ENCODE results near the gene MX2.
"Not testable (repeated sequence)": the region's sequence is repeated elsewhere in the genome, so short reads cannot be mapped to it uniquely, and the experiment has no call there.

Gene MX2

GRCh38 chr21:41349619-41350390 lies 12.0 kb upstream of the MX2 start:
- Mint-ChIP-seq H3K9me3 (no peaks in the 10 kb centered on the region), H3K36me3 (no peaks in the 10 kb centered on the region), H3K27me3 (peaks cover 63% of the 10 kb centered on the region), H3K4me1 (peaks cover 5% of the 10 kb centered on the region), H3K4me3 (no peak overlapping the region), H3K27ac (no peak overlapping the region)
- CTCF ChIA-PET = no interaction called here
- no peak for DNase-seq

- H3K27ac Mint-ChIP-seq = no peak overlapping the region
- H3K4me1 Mint-ChIP-seq = peaks cover 7% of the 10 kb centered on the region
- no peak overlapping the region for H3K4me3 Mint-ChIP-seq
- no peaks in the 10 kb centered on the region for H3K9me3 Mint-ChIP-seq
- H3K27me3 Mint-ChIP-seq = peaks cover 58% of the 10 kb centered on the region
- CTCF ChIA-PET = no interaction called here
- no peak for DNase-seq
- no peaks in the 10 kb centered on the region for H3K36me3 Mint-ChIP-seq
Observed at GRCh38 chr21:41350436-41351155, 11.2 kb upstream of the MX2 start.

GRCh38 chr21:41357546-41357945 lies 4.3 kb upstream of the MX2 start:
- no peak for DNase-seq
- no peaks in the 10 kb centered on the region for H3K9me3 Mint-ChIP-seq
- peaks cover 37% of the 10 kb centered on the region for H3K4me1 Mint-ChIP-seq
- CTCF ChIA-PET = no interaction called here
- no peaks in the 10 kb centered on the region for H3K36me3 Mint-ChIP-seq
- H3K27ac Mint-ChIP-seq = no peak overlapping the region
- H3K27me3 Mint-ChIP-seq = peaks cover 15% of the 10 kb centered on the region
- no peak overlapping the region for H3K4me3 Mint-ChIP-seq

GRCh38 chr21:41358193-41359166 lies 3.3 kb upstream of the MX2 start:
- peaks cover 6% of the 10 kb centered on the region for H3K36me3 Mint-ChIP-seq
- peaks cover 15% of the 10 kb centered on the region for H3K27me3 Mint-ChIP-seq
- no peak overlapping the region for H3K4me3 Mint-ChIP-seq
- H3K9me3 Mint-ChIP-seq = no peaks in the 10 kb centered on the region
- H3K4me1 Mint-ChIP-seq = peaks cover 45% of the 10 kb centered on the region
- CTCF ChIA-PET = interaction anchor here (1.1 kb wide), 1 partner anchor 75 kb away, joined by 3 read pairs; no protein-coding TSS in a partner anchor
- DNase-seq = no peak
- H3K27ac Mint-ChIP-seq = no peak overlapping the region

- Mint-ChIP-seq H3K9me3 (no peaks in the 10 kb centered on the region), H3K27me3 (peaks cover 10% of the 10 kb centered on the region), H3K4me3 (no peak overlapping the region), H3K4me1 (peaks cover 53% of the 10 kb centered on the region), H3K27ac (no peak overlapping the region), H3K36me3 (peaks cover 9% of the 10 kb centered on the region)
- CTCF ChIA-PET = interaction anchor here (1.1 kb wide), 1 partner anchor 76 kb away, joined by 3 read pairs; no protein-coding TSS in a partner anchor
- DNase-seq = no peak
Observed at GRCh38 chr21:41359286-41359685, 2.5 kb upstream of the MX2 start.

GRCh38 chr21:41359754-41360071 lies 2.1 kb upstream of the MX2 start:
- not testable (repeated sequence) for H3K36me3 Mint-ChIP-seq, H3K9me3 Mint-ChIP-seq, H3K4me3 Mint-ChIP-seq, H3K27ac Mint-ChIP-seq, DNase-seq
- peaks cover 10% of the 10 kb centered on the region for H3K27me3 Mint-ChIP-seq
- H3K4me1 Mint-ChIP-seq = peaks cover 53% of the 10 kb centered on the region
- CTCF ChIA-PET = interaction anchor here (1.1 kb wide), 1 partner anchor 76 kb away, joined by 3 read pairs; no protein-coding TSS in a partner anchor

- Mint-ChIP-seq H3K4me1 (peaks cover 55% of the 10 kb centered on the region), H3K9me3 (no peaks in the 10 kb centered on the region), H3K27me3 (peaks cover 10% of the 10 kb centered on the region), H3K27ac (no peak overlapping the region), H3K36me3 (peaks cover 13% of the 10 kb centered on the region), H3K4me3 (no peak overlapping the region)
- no peak for DNase-seq
- CTCF ChIA-PET = interaction anchor here (1.7 kb wide), 1 partner anchor 9 kb away, joined by 5 read pairs; no protein-coding TSS in a partner anchor
Observed at GRCh38 chr21:41360072-41360821, 1.6 kb upstream of the MX2 start.

GRCh38 chr21:41361053-41361785 lies 608 bp upstream of the MX2 start:
- Mint-ChIP-seq H3K36me3 (peaks cover 21% of the 10 kb centered on the region), H3K27ac (peak overlapping the region; percentile 99), H3K4me1 (peaks cover 59% of the 10 kb centered on the region), H3K9me3 (no peaks in the 10 kb centered on the region), H3K4me3 (peak overlapping the region; percentile 75), H3K27me3 (peaks cover 10% of the 10 kb centered on the region)
- CTCF ChIA-PET = interaction anchor here (0.8 to 1.7 kb wide), 2 partner anchors 8 to 65 kb away, joined by 3 to 5 read pairs; partner anchors contain the start of gene MX1
- no peak for DNase-seq

GRCh38 chr21:41362605-41363369 lies 960 bp downstream of the MX2 start:
- Mint-ChIP-seq H3K4me1 (peaks cover 64% of the 10 kb centered on the region), H3K27me3 (peaks cover 3% of the 10 kb centered on the region), H3K36me3 (peaks cover 27% of the 10 kb centered on the region), H3K9me3 (no peaks in the 10 kb centered on the region), H3K27ac (peak overlapping the region; percentile 99), H3K4me3 (peak overlapping the region; percentile 75)
- CTCF ChIA-PET = interaction anchor here (0.6 to 1.0 kb wide), 2 partner anchors 10 to 60 kb away, joined by 4 read pairs; no protein-coding TSS in a partner anchor
- no peak for DNase-seq

- Mint-ChIP-seq H3K9me3 (no peaks in the 10 kb centered on the region), H3K36me3 (peaks cover 30% of the 10 kb centered on the region), H3K4me1 (peaks cover 72% of the 10 kb centered on the region), H3K27ac (peak overlapping the region; percentile 99), H3K27me3 (no peaks in the 10 kb centered on the region), H3K4me3 (peak overlapping the region; percentile 75)
- CTCF ChIA-PET = interaction anchor here (0.6 to 1.0 kb wide), 2 partner anchors 9 to 59 kb away, joined by 4 read pairs; no protein-coding TSS in a partner anchor
- DNase-seq = no peak
Observed at GRCh38 chr21:41363370-41364270, 1.8 kb downstream of the MX2 start.

- H3K36me3 Mint-ChIP-seq = peaks cover 30% of the 10 kb centered on the region
- H3K27me3 Mint-ChIP-seq = no peaks in the 10 kb centered on the region
- no peak overlapping the region for H3K4me3 Mint-ChIP-seq
- H3K9me3 Mint-ChIP-seq = no peaks in the 10 kb centered on the region
- H3K4me1 Mint-ChIP-seq = peaks cover 79% of the 10 kb centered on the region
- DNase-seq = no peak
- CTCF ChIA-PET = no interaction called here
- H3K27ac Mint-ChIP-seq = peak overlapping the region; percentile 34
Observed at GRCh38 chr21:41364308-41364707, 2.5 kb downstream of the MX2 start.

Data from activated naive CD4-positive, alpha-beta T cell treated with anti-CD3 and anti-CD28 coated beads, Interleukin-2, amount 10 ng/mL, durations not matched to agents 7 days and 5 days (primary cell).